Activated CD4-positive, alpha-beta T cell treated with anti-CD3 and anti-CD28 coated beads for 1 hour (primary cell): ENCODE data around the gene GABRR2.
"Not testable (repeated sequence)": the region's sequence is repeated elsewhere in the genome, so short reads cannot be mapped to it uniquely, and the experiment has no call there.

Experiments
- DNase-seq: peaks from one replicate; pipeline ENCODE4 v3.0.0-alpha.2; 2020

Gene GABRR2

GRCh38 chr6:89255417-89255816, 59.7 kb downstream of the GABRR2 start:
- DNase-seq = no peak

- DNase-seq = no peak
Observed at GRCh38 chr6:89254569-89254968, 60.5 kb downstream of the GABRR2 start.

GRCh38 chr6:89252907-89253306, 62.2 kb downstream of the GABRR2 start:
- DNase-seq = no peak

- DNase-seq = no peak
Observed at GRCh38 chr6:89251976-89252375, 63.1 kb downstream of the GABRR2 start.

- no peak for DNase-seq
Observed at GRCh38 chr6:89251170-89251569, 63.9 kb downstream of the GABRR2 start.

- no peak for DNase-seq
Observed at GRCh38 chr6:89250239-89250638, 64.9 kb downstream of the GABRR2 start.

GRCh38 chr6:89244241-89244985, 70.7 kb downstream of the GABRR2 start:
- DNase-seq = no peak

DNA sequence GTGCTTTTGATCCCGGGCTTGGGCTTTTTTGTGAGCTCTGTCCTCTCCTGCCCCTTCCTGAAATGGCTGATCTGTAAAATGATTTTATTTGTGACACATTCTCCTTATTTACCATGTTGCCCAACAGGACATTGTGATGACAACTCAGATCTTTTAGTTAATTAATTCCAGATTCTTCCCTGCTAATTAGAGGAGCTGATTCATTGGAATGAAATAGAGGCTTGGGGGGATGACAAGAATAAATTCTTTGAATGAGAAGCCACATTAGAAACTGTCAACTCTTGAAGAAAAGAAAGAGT, 71.8 kb downstream of the GABRR2 start:
- no peak for DNase-seq

- DNase-seq = no peak
Observed at GRCh38 chr6:89242574-89243330, 72.3 kb downstream of the GABRR2 start.

DNA sequence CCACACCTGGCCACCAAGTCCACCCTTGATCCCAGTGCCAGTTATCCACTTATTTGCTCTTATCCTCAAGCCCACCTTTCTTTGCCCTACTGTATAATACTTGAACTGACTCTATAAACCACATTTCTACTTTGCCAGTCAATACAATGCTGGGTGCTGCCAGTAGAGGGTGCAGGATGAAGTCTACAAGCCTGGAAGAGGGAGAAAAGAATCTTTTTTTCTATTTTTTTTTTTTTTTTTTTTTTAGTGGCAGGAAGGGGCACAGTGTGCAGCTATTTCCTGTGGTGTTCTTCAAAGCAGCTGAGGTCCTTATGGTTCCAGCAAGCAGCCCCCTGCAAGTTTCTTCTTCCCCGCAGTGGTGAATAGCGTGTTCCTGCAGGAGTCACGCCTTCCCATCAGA, 75.8 kb downstream of the GABRR2 start:
- no peak for DNase-seq

GRCh38 chr6:89237158-89237557, 77.9 kb downstream of the GABRR2 start:
- DNase-seq = no peak

DNA sequence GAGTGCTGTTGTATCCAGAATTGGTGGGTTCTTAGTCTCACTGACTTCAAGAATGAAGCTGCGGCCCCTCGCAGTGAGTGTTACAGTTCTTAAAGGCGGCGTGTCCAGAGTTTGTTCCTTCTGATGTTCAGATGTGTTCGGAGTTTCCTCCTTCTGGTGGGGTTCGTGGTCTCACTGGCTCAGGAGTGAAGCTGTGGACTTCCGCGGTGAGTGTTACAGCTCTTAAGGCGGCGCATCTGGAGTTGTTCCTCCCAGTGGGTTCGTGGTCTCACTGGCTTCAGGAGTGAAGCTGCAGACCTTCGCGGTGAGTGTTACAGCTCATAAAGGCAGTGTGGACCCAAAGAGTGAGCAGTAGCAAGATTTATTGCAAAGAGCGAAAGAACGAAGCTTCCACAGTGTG, 81.5 kb downstream of the GABRR2 start:
- not testable (repeated sequence) for DNase-seq

DNA sequence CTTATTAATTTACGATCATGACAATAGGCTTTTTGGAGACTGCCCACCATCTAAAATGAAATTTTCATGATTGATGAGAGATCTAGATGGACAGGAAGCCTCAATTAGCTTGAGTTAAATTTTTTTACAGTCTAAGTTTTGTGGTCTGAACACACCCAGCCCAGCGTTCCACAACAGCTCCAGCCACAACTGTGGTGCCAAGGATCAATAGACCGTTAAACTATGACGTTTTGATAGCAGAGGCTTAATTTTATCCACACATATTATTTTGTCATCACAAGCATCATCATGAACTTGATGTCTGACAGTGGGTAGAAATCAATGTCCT, 92.4 kb downstream of the GABRR2 start:
- no peak for DNase-seq

GRCh38 chr6:89221971-89222711, 93.0 kb downstream of the GABRR2 start:
- no peak for DNase-seq

DNA sequence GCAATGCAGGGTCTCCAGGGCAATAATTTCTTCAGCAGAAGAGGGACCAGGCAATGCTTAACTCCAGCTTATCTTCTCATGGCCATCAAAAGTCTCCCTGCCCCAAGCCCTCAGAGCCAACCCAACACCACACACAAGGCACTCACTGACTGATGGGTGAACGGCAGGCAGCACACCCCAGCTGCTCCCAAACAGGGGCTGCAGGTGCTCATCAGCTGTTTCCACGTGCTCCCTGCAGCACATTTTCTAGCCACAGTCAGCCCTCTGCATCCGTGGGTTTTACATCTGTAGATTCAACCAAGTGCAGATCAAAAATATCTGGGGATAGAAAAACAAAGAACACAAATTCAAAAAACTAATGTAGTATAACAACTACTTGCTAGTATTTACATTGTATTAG, 94.0 kb downstream of the GABRR2 start:
- no peak for DNase-seq

- DNase-seq = no peak
Observed at GRCh38 chr6:89217299-89217910, 97.7 kb downstream of the GABRR2 start, which contains the start of gene GABRR1. GABRR1 (minus strand) TSS chr6:89217358; CDS start chr6:89217322, 36 bp downstream.

DNA sequence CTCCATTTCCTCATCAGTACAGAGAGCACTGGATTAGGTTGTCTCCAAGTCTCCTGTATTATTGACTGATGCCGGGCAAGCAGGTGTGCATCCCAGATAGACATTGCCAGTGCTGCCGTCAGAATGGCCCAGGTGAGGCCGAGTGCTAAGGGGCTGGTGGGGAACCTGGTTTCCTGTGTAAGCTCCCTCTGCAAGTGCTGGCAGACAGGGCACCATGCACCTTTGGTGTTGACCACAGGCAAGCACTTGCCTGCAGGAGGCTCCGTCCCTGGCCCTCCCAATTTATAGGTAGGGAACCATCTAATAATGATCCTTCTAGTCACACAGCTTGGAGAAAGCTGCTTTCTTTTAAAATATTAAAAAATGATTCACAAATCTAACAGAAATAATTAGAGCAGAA, 98.7 kb downstream of the GABRR2 start:
- no peak for DNase-seq

DNA sequence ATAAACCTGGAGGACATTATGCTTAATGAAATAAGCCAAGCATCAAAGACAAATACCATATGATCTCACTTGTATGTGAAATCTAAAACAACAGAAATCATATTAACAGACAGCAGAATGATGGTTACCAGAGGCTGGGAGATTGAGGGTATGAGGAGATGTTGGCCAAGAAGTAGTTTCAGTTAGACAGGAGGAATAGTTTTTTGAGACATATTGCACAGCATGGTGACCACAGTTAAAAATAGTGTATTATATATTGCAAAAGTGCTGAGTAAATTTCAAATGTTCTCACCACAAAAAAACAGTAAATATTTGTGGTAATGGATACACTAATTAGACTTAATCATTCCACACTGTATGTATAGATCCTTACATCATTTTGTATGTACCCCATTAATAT, 99.7 kb downstream of the GABRR2 start:
- no peak for DNase-seq

DNA sequence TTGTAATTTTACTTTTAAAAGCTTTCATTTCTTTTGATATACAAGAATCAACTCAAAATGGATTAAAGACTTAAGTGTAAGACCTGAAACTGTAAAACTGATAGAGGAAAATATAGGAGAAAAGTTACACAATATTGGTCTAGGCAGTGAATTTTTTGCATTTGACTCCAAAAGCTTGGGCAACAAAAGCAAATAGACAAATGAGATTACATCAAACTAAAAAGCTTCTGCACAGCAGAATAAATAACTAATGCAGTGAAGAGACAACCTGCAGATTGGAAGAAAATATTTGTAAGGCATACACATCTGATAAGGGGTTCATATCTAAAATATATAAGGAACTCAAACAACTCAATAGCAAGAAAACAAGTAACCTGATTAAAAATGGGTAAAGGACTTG, 100.9 kb downstream of the GABRR2 start:
- DNase-seq = no peak

- DNase-seq = no peak
Observed at GRCh38 chr6:89212472-89212871, 102.6 kb downstream of the GABRR2 start.

GRCh38 chr6:89209457-89209856, 105.6 kb downstream of the GABRR2 start:
- DNase-seq = no peak

DNA sequence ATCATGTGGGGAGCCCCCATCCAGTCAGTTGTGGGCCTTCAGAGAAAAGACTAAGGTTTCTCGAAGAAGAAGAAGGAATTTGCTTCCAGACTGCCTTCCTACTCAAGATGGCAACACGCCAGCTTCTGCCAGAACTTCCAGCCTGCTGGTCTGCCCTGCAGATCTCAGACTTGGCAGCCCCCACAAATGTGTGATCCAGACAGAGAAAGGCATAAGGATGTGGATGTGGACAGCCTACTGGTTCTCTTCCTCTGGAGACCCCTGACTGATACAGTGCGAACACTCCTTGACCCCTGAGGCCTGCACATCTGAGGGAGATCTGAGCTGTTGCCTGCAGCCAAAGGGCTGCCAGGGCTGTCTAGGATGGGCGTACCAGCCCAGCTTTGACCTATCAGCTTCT, 106.5 kb downstream of the GABRR2 start:
- no peak for DNase-seq
